Kasumi-1 (cell line): ENCODE results near the gene RANBP1.

ENCODE experiments used
- DNase-seq, 2 experiments: peaks; one replicate each; lab custom pipeline; 2025; lab: John Stamatoyannopoulos, UW

Gene RANBP1

DNA sequence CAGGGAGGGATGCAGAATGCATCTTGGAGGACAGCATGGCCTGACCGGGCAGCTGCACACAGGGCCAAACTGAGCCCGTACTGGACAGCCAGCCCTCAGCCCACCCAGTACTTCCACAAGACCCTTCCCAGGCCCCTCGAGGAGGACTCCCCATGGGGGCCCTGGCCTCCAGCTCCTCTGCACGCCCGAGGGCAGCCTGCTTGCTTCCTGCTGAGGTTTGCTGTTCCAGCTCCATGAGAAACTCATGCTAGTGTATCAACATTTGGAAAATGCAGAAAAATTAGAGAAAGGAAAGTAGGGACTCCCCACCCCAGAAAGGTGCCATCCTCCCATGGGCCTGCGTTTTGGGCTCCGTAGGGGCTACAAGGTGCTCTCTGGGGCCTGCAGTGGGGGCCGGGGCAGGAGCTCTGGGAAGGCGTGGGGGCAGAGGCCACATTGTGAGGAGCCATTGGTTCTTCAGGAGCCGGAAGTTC lies 56.3 kb downstream of the RANBP1 start:
- DNase-seq, result no peak

DNA sequence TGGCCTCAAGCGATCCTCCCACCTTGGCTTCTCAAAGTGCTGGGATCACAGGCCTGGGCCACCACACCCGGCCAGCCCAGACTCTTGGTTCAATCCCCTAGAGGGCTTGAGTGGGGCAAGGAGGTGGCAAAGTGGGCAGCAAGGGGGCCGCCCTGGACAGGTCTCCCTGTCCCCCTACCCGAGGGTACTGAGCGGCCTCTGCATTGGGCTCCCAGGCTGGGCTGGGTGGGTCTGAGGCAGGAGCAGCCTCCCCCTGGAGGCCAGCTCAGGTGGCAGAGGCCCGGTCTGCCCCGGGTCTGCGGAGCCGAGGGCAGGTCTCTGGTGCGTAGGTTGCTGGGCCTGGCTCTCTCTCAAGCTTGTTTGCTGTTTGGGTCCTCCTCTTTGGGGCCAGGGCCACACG lies 57.3 kb downstream of the RANBP1 start:
- no peak for DNase-seq

DNA sequence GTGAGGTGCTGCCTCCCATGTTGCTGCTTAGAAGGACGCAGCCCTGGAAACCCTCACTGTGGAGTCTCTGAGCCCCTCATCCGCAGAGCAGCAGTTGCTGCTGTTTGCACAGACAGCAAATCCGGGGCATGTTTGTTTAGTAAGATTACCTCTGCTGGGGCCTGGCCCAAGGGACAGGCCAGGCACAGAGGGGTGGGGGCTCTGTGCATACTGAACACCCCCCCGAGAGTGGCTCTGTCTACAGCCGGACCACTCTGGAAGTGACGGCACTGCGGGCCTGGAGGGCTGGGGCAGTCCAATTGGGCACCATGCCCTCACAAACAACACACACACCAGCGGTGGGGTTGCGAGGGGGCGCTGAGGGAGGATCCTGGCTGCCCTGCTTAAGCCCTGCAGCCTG lies 57.9 kb downstream of the RANBP1 start:
- DNase-seq, result no peak

DNA sequence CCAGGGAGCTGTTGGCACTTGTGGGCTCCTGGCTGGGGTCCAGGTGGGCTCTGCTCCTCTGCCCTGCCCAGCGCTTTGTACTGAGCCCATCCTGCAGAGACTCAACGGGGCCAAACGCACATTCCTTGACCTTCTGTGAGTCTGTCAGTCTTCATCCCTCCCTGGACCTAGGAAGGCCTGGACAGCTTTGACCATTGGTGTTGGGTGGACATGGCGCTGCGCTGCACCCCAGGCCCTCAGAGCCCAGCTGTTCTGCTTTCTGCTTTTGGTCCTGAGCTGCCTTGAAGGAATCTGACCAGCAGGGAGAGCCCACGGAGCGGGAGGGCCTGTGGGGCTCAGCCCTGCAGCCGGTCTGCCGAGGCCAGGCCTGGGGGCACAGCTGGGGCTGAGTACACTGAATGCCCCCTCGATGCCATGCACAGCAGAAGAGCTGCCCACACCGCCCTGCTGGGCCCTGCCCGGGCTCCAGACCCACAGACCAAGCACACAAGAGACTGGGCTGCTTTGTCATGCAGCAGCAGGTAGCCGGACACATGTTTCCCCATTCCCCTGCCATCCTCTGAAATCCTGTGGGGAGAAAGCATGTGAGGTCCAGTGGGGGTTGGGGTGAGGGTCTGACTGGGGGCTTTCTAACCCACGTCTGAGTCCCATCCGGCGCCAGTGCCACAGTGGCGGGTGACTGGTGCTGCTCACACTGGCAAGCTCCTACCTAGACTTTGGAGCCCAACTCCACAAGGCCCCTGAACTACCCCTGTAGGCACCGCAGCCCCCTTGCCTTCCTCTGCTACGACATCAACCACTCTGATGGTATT lies 59.1 kb downstream of the RANBP1 start:
- DNase-seq, result peak in 1 of 2 experiments; percentile 23

- DNase-seq, result no peak
These were observed 59.6 kb downstream of the RANBP1 start for GRCh38 chr22:20175597-20175900.

DNA sequence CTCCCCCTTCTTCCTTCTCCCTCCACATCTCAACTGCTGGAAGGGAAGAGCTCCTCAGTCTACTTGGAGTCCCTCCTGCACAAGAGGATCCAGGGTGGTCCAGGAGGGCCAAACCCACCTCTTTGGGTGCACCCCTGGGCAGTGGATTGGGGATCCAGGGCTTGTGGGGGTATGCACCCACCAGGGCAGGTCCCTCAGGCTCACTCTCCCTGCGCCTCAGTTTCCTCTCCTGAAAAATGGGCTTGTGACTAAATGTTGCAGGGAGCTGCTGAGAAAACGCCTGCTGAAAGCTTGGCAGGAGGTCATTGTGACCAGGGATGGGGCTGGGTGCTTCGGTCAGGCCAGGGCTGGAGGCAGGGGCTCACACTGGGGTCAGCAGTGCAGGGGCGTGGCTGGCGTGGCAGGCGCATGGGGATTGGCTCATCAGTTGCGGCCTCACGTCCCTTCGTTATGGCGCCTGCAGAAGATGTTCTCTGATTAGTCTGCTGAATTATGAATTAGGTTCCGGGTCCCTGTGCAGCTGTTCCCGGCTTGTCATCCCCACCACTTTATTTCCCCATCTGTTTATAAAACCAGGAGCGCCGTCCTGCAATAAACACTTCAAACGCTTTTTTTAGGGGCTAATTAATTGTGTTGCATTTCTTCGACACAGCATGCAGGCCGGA lies 60.6 kb downstream of the RANBP1 start:
- DNase-seq, result no peak
